Panc1 (cell line): ENCODE results near the gene PORCN. TPM values are rescaled to one million over a fixed set of nuclear protein-coding genes. Genes with fewer than 3 reads are reported as not detected.

Experiments
- ATAC-seq: fragments of 200-7000 bp; cut with Tn5 transposase; 2 replicates; pipeline ENCODE4 v1.9.1; 2020; ENCODE audit warnings: mild to moderate bottlenecking, moderate library complexity
- BruUV-seq: library from RNA; stranded (reverse); fragments of 400-500 nt; replicated peaks from 2 replicates; lab custom pipeline; 2021; lab: Mats Ljungman, UMichigan
- CTCF ChIA-PET: fragments of 300-600 bp; sonication (Branson Sonifier 250); formaldehyde crosslinking; loops from one replicate; lab custom pipeline; 2022; ENCODE audit warnings: antibody characterized with exemption; lab: Charles Lee
- POLR2A ChIA-PET: fragments of 300-600 bp; sonication (Branson Sonifier 250); formaldehyde crosslinking; loops from one replicate; lab custom pipeline; 2022; ENCODE audit warnings: antibody characterized with exemption; lab: Charles Lee
- DNase-seq: peaks from one replicate; pipeline ENCODE4 v3.0.0-alpha.2; 2010; ENCODE audit warnings: low read depth, low spot score
- H3K27ac ChIP-seq: 2 replicates; pipeline ENCODE4 v1.5.1; 2011; ENCODE audit warnings: mild to moderate bottlenecking, low read length, inconsistent platforms
- H3K27me3 ChIP-seq: fragments of 200-500 bp; sonication (Bioruptor generic); 2 replicates; pipeline ENCODE4 v1.6.0; 2014; ENCODE audit warnings: low read length, inconsistent platforms; ENCODE audit not compliant: control insufficient read depth, insufficient read depth
- H3K36me3 ChIP-seq: fragments of 200-500 bp; sonication (Bioruptor generic); 2 replicates; pipeline ENCODE4 v1.5.1; 2014; ENCODE audit warnings: inconsistent platforms, mild to moderate bottlenecking, low read length, moderate library complexity; ENCODE audit not compliant: control insufficient read depth, insufficient read depth
- H3K4me1 ChIP-seq: 2 replicates; pipeline ENCODE4 v1.5.1; 2011; ENCODE audit warnings: inconsistent platforms, mild to moderate bottlenecking, low read length, moderate library complexity; ENCODE audit not compliant: control insufficient read depth, insufficient read depth
- H3K4me3 ChIP-seq, 2 experiments: 2 replicates each; pipeline ENCODE4 v1.5.1; 2011 to 2012; ENCODE audit warnings: low read depth in 2 of 2, low read length in 2 of 2, mild to moderate bottlenecking in 2 of 2, inconsistent platforms in 1 of 2, moderate library complexity in 1 of 2
- H3K9me3 ChIP-seq: fragments of 200-500 bp; sonication (Bioruptor generic); 2 replicates; pipeline ENCODE4 v1.5.1; 2014; ENCODE audit warnings: low read depth, mild to moderate bottlenecking, inconsistent platforms, low read length, moderate library complexity; ENCODE audit not compliant: control insufficient read depth, insufficient read depth
- POLR2AphosphoS5 ChIP-seq: IDR thresholded peaks from 2 replicates; pipeline ENCODE4 v1.6.1; 2012; ENCODE audit warnings: mild to moderate bottlenecking, low read depth, low read length, moderate library complexity
- SIN3A ChIP-seq: IDR thresholded peaks from 2 replicates; pipeline ENCODE4 v1.6.1; 2012; ENCODE audit warnings: low read depth, mild to moderate bottlenecking, low read length, moderate library complexity, borderline replicate concordance; ENCODE audit not compliant: insufficient read depth
- TCF7L2 ChIP-seq: IDR thresholded peaks from 2 replicates; pipeline ENCODE4 v1.6.1; 2011; ENCODE audit warnings: mild to moderate bottlenecking, low read depth, low read length, inconsistent platforms
- in situ Hi-C: cut with HindIII; loops from 2 replicates; pipeline ENCODE4 v1.10.0; 2016; ENCODE audit warnings: low sequenced_read_pairs, low pct_unique_long_range_greater_than_20kb
- intact Hi-C: fragments of 100-400 bp; cut with micrococcal nuclease; formaldehyde crosslinking; loops from one replicate; pipeline ENCODE4 v1.10.0; 2022; ENCODE audit not compliant: unreplicated experiment
- total RNA-seq: library from RNA; stranded (reverse); gene quantifications from one replicate; pipeline ENCODE4 v1.2.1, GENCODE V29; 2021; ENCODE audit not compliant: unreplicated experiment
- TF ChIP-seq, protein P1 (sequence below), 2 experiments: IDR thresholded peaks; 2 replicates each; pipeline ENCODE4 v1.6.1; 2011 to 2012; ENCODE audit warnings: low read depth in 2 of 2, control low read depth in 1 of 2, low read length in 1 of 2, mild to moderate bottlenecking in 1 of 2, moderate library complexity in 1 of 2; ENCODE audit not compliant: insufficient read depth in 1 of 2
- TF ChIP-seq, protein P2 (sequence below): fragments of 450-650 bp; IDR thresholded peaks from 2 replicates; pipeline ENCODE4 v1.5.1; 2017; ENCODE audit warnings: mild to moderate bottlenecking

PORCN gene
- total RNA-seq, 1 experiment from 2014 or later = 8.6 TPM

DNA sequence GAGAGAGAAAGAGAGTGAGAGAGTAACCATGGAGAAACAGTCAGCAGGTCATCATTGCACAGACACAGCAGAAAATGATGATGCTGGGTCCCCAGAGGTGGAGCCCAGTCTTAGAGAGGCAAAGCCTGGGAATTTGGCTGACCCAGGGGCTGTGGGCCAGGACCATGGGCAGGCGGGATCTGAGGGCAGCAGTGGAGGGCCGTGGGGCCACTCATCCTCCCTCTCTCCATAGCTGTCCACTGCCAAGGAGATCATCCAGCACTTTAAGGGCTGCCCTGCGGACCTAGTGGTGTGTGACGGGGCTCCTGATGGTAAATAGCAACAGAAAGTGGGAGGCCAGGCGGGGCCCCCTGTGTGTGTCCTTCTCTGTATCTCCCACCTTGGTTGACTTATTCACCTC, 30.0 kb upstream of the PORCN start:
- peaks cover 5% of the 10 kb centered on the region for H3K4me1 ChIP-seq
- ChIA-PET POLR2A (no interaction called here), CTCF (no interaction called here)
- H3K27ac ChIP-seq = no peak overlapping the region
- TF ChIP-seq, protein P1, sequence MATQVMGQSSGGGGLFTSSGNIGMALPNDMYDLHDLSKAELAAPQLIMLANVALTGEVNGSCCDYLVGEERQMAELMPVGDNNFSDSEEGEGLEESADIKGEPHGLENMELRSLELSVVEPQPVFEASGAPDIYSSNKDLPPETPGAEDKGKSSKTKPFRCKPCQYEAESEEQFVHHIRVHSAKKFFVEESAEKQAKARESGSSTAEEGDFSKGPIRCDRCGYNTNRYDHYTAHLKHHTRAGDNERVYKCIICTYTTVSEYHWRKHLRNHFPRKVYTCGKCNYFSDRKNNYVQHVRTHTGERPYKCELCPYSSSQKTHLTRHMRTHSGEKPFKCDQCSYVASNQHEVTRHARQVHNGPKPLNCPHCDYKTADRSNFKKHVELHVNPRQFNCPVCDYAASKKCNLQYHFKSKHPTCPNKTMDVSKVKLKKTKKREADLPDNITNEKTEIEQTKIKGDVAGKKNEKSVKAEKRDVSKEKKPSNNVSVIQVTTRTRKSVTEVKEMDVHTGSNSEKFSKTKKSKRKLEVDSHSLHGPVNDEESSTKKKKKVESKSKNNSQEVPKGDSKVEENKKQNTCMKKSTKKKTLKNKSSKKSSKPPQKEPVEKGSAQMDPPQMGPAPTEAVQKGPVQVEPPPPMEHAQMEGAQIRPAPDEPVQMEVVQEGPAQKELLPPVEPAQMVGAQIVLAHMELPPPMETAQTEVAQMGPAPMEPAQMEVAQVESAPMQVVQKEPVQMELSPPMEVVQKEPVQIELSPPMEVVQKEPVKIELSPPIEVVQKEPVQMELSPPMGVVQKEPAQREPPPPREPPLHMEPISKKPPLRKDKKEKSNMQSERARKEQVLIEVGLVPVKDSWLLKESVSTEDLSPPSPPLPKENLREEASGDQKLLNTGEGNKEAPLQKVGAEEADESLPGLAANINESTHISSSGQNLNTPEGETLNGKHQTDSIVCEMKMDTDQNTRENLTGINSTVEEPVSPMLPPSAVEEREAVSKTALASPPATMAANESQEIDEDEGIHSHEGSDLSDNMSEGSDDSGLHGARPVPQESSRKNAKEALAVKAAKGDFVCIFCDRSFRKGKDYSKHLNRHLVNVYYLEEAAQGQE (IDR thresholded peaks at IDR 0.05; ENCODE audit: insufficient read depth in 1 of 2, low read depth in 2 of 2, low read length in 1 of 2) = no peak
- TF ChIP-seq, protein P2, sequence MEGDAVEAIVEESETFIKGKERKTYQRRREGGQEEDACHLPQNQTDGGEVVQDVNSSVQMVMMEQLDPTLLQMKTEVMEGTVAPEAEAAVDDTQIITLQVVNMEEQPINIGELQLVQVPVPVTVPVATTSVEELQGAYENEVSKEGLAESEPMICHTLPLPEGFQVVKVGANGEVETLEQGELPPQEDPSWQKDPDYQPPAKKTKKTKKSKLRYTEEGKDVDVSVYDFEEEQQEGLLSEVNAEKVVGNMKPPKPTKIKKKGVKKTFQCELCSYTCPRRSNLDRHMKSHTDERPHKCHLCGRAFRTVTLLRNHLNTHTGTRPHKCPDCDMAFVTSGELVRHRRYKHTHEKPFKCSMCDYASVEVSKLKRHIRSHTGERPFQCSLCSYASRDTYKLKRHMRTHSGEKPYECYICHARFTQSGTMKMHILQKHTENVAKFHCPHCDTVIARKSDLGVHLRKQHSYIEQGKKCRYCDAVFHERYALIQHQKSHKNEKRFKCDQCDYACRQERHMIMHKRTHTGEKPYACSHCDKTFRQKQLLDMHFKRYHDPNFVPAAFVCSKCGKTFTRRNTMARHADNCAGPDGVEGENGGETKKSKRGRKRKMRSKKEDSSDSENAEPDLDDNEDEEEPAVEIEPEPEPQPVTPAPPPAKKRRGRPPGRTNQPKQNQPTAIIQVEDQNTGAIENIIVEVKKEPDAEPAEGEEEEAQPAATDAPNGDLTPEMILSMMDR = no peak
- no peak for TF ChIP-seq TCF7L2
- no peak for TF ChIP-seq SIN3A
- TF ChIP-seq POLR2AphosphoS5 = no peak
- H3K27me3 ChIP-seq = no peaks in the 10 kb centered on the region
- in situ Hi-C loops = no loop called here
- H3K36me3 ChIP-seq = peaks cover 5% of the 10 kb centered on the region
- H3K4me3 ChIP-seq = no peak overlapping the region
- ATAC-seq (no peak), DNase-seq (no peak)
- no TSS peak for BruUV-seq
- no peaks in the 10 kb centered on the region for H3K9me3 ChIP-seq
- intact Hi-C loops = no loop called here

DNA sequence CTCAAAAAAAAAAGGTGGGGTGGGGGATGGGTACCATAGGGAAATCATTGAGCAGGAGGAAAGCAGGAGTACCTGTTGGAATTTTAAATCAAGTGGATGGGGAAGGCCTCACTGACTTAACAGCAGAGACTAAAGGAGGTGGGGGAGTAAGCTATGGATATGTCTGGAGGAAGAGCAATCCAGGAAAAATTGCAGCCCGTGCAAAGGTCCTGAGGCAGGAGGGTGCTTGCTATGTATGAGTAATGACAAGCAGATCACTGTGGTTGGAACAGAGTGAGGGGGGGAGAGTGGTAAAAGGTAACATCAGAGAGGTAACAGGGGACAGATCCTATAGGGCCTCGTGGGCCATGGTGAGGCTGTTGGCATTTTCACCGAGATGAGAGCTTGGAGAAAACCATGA, 28.6 kb upstream of the PORCN start:
- H3K4me1 ChIP-seq = peaks cover 5% of the 10 kb centered on the region
- ChIA-PET CTCF (no interaction called here), POLR2A (no interaction called here)
- H3K27me3 ChIP-seq = no peaks in the 10 kb centered on the region
- TF ChIP-seq, protein P2 = no peak
- TF ChIP-seq TCF7L2 = no peak
- TF ChIP-seq POLR2AphosphoS5 = no peak
- TF ChIP-seq, protein P1 (IDR thresholded peaks at IDR 0.05; ENCODE audit: insufficient read depth in 1 of 2, low read depth in 2 of 2, low read length in 1 of 2) = no peak
- in situ Hi-C loops (no loop called here), intact Hi-C loops (no loop called here)
- no peak overlapping the region for H3K27ac ChIP-seq
- no peak overlapping the region for H3K4me3 ChIP-seq
- H3K9me3 ChIP-seq = no peaks in the 10 kb centered on the region
- BruUV-seq = no TSS peak
- ATAC-seq (no peak), DNase-seq (no peak)
- peaks cover 5% of the 10 kb centered on the region for H3K36me3 ChIP-seq
